Lung (tissue), 12 donors: ENCODE data around the gene HIC1. TPM values are rescaled to one million over a fixed set of nuclear protein-coding genes. Genes with fewer than 3 reads are reported as not detected.

ENCODE experiments used
- ATAC-seq: fragments of 200-7000 bp; cut with Tn5 transposase; one replicate; pipeline ENCODE4 v1.9.1; 2020; ENCODE audit warnings: moderate number of reproducible peaks; ENCODE audit not compliant: insufficient read depth, low FRiP score
- DNase-seq, 3 donors: peaks; one replicate each; pipeline ENCODE4 v3.0.0-alpha.2; 2013 to 2017
- H3K27ac ChIP-seq, 2 donors: one replicate each; pipeline ENCODE4 v1.5.1; 2013; ENCODE audit warnings: mild to moderate bottlenecking in 2 of 2, moderate library complexity in 2 of 2, control low read depth in 1 of 2, inconsistent platforms in 1 of 2, low read depth in 1 of 2, low read length in 1 of 2
- H3K27me3 ChIP-seq, 3 donors: one replicate each; pipeline ENCODE4 v1.5.1; 2013; ENCODE audit warnings: low read length in 2 of 3; ENCODE audit not compliant: control insufficient read depth in 3 of 3, insufficient read depth in 3 of 3
- H3K36me3 ChIP-seq, 4 donors: one replicate each; pipeline ENCODE4 v1.5.1; 2013; ENCODE audit warnings: low read length in 4 of 4, mild to moderate bottlenecking in 1 of 4, moderate library complexity in 1 of 4; ENCODE audit not compliant: control insufficient read depth in 4 of 4, insufficient read depth in 4 of 4
- H3K4me1 ChIP-seq, 5 donors: one replicate each; pipeline ENCODE4 v1.5.1; 2013; ENCODE audit warnings: low read length in 5 of 5, mild to moderate bottlenecking in 2 of 5, moderate library complexity in 1 of 5; ENCODE audit not compliant: control insufficient read depth in 5 of 5, insufficient read depth in 5 of 5
- H3K4me3 ChIP-seq: one replicate; pipeline ENCODE4 v1.5.1; 2013; ENCODE audit warnings: mild to moderate bottlenecking, control low read depth, moderate library complexity
- H3K9ac ChIP-seq, 2 donors: one replicate each; pipeline ENCODE4 v1.5.1; 2013; ENCODE audit warnings: low read length in 2 of 2, control low read depth in 1 of 2; ENCODE audit not compliant: insufficient read depth in 1 of 2
- H3K9me3 ChIP-seq, 4 donors: one replicate each; pipeline ENCODE4 v1.5.1; 2013; ENCODE audit warnings: low read length in 3 of 4, mild to moderate bottlenecking in 1 of 4, moderate library complexity in 1 of 4; ENCODE audit not compliant: control insufficient read depth in 4 of 4, insufficient read depth in 3 of 4
- whole genome bisulfite sequencing, 2 donors: extraction: QIAGEN DNeasy Blood & Tissue Kit; methylation state at CpG; one replicate each; pipeline ENCODE4 v1.1.7; 2013; 5-methylcytosine and 5-hydroxymethylcytosine counted together
- polyA plus RNA-seq, 2 donors: library from polyadenylated mRNA; stranded (reverse); fragments of 200-250 nt; gene quantifications; one replicate each; pipeline ENCODE4 v1.2.1, GENCODE V29; 2013
- total RNA-seq, 2 donors: library from RNA; depleted of rRNA in 1 of 2; stranded (reverse); fragments of >200 nt in 1 of 2; gene quantifications; one replicate each; pipeline ENCODE4 v1.2.1, GENCODE V29; 2014 to 2021
- TF ChIP-seq, protein P1 (sequence below): IDR thresholded peaks from 2 replicates; pipeline ENCODE4 v1.5.1; 2012; ENCODE audit warnings: mild to moderate bottlenecking; ENCODE audit errors: control extremely low read depth, extremely low read depth
- donor health status: control.
- donor health status: control.
- donor health status: Bipolar disorder and iron deficiency.
- donor health status: healthy.
- donor health status: DM: yes; HTN: yes; CAD: no.

HIC1 gene
- total and polyA plus RNA-seq, 4 donors, result 5.5 to 34.8 (median 21.6) TPM

DNA sequence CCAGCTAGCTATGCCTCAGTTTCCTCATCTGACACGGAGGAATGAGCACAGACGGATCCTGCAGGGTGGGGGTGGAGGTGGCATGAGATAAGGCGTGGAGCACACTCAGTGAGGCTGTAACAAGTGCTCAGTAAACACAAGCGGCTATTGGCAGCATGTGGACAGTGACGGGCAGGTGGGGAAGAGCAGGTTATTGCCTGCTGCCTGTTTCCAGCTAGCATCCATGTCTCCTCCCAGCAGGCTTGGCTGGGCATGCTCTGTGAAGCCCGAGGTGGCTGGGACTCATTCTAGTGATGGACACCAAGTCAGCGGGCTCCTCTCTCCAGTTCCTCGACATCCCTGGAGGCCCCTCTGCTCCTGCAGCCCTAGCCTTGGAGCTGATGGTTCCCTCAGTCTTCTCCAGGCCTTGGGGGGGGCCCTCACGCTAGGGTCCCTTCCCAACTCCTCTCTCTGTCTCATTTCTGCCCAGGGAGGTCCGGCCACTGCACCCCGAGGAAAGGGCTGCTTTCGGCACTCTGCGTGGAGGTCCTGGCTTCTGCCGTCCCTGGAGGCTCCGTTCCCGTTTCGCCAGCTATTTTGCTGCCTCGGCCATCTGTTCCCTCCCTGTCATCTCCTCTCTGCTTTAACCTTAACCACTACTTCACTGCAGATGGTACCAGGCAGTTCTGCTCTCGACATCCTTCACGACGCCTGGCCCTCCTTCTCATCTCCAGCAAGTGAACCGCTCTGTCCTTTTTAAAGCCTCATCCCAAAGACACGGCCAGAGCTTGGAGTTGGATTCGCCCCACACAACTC is 36.0 kb upstream of the HIC1 start:
- H3K9ac ChIP-seq, result no peak overlapping the region
- ATAC-seq (no peak), DNase-seq (no peak)
- H3K4me3 ChIP-seq, result no peak overlapping the region
- TF ChIP-seq, protein P1, sequence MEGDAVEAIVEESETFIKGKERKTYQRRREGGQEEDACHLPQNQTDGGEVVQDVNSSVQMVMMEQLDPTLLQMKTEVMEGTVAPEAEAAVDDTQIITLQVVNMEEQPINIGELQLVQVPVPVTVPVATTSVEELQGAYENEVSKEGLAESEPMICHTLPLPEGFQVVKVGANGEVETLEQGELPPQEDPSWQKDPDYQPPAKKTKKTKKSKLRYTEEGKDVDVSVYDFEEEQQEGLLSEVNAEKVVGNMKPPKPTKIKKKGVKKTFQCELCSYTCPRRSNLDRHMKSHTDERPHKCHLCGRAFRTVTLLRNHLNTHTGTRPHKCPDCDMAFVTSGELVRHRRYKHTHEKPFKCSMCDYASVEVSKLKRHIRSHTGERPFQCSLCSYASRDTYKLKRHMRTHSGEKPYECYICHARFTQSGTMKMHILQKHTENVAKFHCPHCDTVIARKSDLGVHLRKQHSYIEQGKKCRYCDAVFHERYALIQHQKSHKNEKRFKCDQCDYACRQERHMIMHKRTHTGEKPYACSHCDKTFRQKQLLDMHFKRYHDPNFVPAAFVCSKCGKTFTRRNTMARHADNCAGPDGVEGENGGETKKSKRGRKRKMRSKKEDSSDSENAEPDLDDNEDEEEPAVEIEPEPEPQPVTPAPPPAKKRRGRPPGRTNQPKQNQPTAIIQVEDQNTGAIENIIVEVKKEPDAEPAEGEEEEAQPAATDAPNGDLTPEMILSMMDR, result no peak
- H3K27ac ChIP-seq, result no peak overlapping the region
- peaks cover 0 to 6% (median 0%) of the 10 kb centered on the region in 5 donors for H3K4me1 ChIP-seq
- H3K9me3 ChIP-seq, result no peaks in the 10 kb centered on the region
- H3K36me3 ChIP-seq, result no peaks in the 10 kb centered on the region
- H3K27me3 ChIP-seq, result peaks cover 3 to 30% (median 26%) of the 10 kb centered on the region in 3 donors
- 78 to 90% methylated on average over 24 of the region's 24 CpGs for WGBS, 2 donors

DNA sequence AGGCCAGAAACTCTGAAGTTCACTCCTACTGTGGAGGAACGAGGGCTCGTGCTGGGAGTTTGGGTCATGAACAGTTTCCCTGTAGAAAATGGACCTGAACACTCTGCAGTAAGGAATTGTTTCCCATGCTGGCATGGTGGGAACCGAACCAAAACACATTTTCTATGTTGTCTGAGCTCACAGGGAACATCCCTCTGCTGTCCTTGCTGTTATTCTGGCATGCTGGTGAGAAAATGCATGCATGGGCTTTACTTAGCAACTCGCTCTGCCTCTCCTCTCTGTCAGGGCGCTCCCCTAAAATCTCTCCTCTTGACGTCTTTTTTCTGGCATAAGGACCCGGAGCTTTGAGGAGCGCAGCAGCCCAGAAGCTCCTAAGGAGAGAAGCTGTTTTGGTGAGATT is 35.2 kb upstream of the HIC1 start:
- peaks cover 3 to 33% (median 26%) of the 10 kb centered on the region in 3 donors for H3K27me3 ChIP-seq
- WGBS, 2 donors, result 86 to 91% methylated on average over 8 of the region's 8 CpGs
- ATAC-seq, result no peak

DNA sequence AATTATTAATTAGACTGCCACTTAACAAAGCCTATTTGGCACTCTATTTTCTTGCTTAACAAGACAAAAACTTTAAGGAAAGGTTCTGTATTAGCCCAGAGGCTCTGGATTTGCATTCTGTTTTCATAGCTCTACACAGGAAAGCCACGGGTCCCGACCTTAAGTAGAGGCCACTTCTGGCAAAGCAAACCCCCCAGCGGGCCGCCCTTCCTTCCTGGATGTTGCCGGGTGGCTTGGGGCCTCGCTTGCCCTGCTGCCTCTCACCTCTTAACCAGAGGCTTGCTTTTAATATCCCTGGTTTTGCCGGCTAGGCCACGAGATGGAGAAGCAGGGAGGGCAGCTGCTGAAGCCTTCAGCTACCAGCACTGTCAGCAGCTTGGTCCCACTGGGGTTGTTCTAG is 34.2 kb upstream of the HIC1 start:
- no peak overlapping the region for H3K27ac ChIP-seq
- WGBS, 2 donors, result 10 to 28% methylated on average over 8 of the region's 8 CpGs
- DNase-seq (no peak), ATAC-seq (no peak)
- H3K4me3 ChIP-seq, result no peak overlapping the region
- TF ChIP-seq, protein P1, result no peak
- no peaks in the 10 kb centered on the region for H3K36me3 ChIP-seq
- H3K27me3 ChIP-seq, result peaks cover 3 to 34% (median 26%) of the 10 kb centered on the region in 3 donors
- H3K9me3 ChIP-seq, result no peaks in the 10 kb centered on the region
- peaks cover 0 to 17% (median 5%) of the 10 kb centered on the region in 5 donors for H3K4me1 ChIP-seq
- no peak overlapping the region for H3K9ac ChIP-seq

More for the DNA sequence above, 35.2 kb upstream of the HIC1 start:
- Histone ChIP-seq H3K36me3 (no peaks in the 10 kb centered on the region), H3K4me3 (no peak overlapping the region), H3K4me1 (peaks cover 0 to 12% (median 5%) of the 10 kb centered on the region in 5 donors), H3K9me3 (no peaks in the 10 kb centered on the region), H3K9ac (no peak overlapping the region), H3K27ac (no peak overlapping the region)
- TF ChIP-seq, protein P1, result no peak
- DNase-seq, result no peak
